CD4-positive, alpha-beta T cell treated with Interferon gamma for 1 hour (primary cell): ENCODE measurements around the gene NTNG1.

Source experiments
- DNase-seq: peaks from one replicate; pipeline ENCODE4 v3.0.0-alpha.2; 2020

Gene NTNG1

GRCh38 chr1:107267489-107267888 is 126.7 kb downstream of the NTNG1 start:
- no peak for DNase-seq

GRCh38 chr1:107272321-107272720 is 131.5 kb downstream of the NTNG1 start:
- no peak for DNase-seq

- DNase-seq: no peak
Measured at GRCh38 chr1:107273515-107273914, 132.7 kb downstream of the NTNG1 start.

- no peak for DNase-seq
Measured at GRCh38 chr1:107274227-107274626, 133.4 kb downstream of the NTNG1 start.

- DNase-seq: no peak
Measured at GRCh38 chr1:107276247-107276646, 135.4 kb downstream of the NTNG1 start.

- DNase-seq: no peak
Measured at GRCh38 chr1:107277022-107277421, 136.2 kb downstream of the NTNG1 start.

GRCh38 chr1:107286125-107286524 is 145.3 kb downstream of the NTNG1 start:
- no peak for DNase-seq

- no peak for DNase-seq
Measured at GRCh38 chr1:107291987-107292386, 151.1 kb downstream of the NTNG1 start.

- DNase-seq: no peak
Measured at GRCh38 chr1:107293901-107294613, 153.2 kb downstream of the NTNG1 start.

- no peak for DNase-seq
Measured at GRCh38 chr1:107294686-107295085, 153.8 kb downstream of the NTNG1 start.

GRCh38 chr1:107297681-107298080 is 156.8 kb downstream of the NTNG1 start:
- DNase-seq: no peak

GRCh38 chr1:107298526-107298925 is 157.7 kb downstream of the NTNG1 start:
- no peak for DNase-seq

- no peak for DNase-seq
Measured at GRCh38 chr1:107299521-107299920, 158.7 kb downstream of the NTNG1 start.

- no peak for DNase-seq
Measured at GRCh38 chr1:107309962-107310361, 169.1 kb downstream of the NTNG1 start.

GRCh38 chr1:107315652-107316051 is 174.8 kb downstream of the NTNG1 start:
- DNase-seq: no peak

- DNase-seq: no peak
Measured at GRCh38 chr1:107318932-107319331, 178.1 kb downstream of the NTNG1 start.

- no peak for DNase-seq
Measured at GRCh38 chr1:107323784-107324183, 182.9 kb downstream of the NTNG1 start.

- DNase-seq: no peak
Measured at GRCh38 chr1:107326824-107327445, 186.1 kb downstream of the NTNG1 start.

- DNase-seq: no peak
Measured at GRCh38 chr1:107327446-107327845, 186.6 kb downstream of the NTNG1 start.

- no peak for DNase-seq
Measured at GRCh38 chr1:107328087-107328486, 187.2 kb downstream of the NTNG1 start.

GRCh38 chr1:107339775-107340174 is 198.9 kb downstream of the NTNG1 start:
- DNase-seq: no peak

GRCh38 chr1:107342316-107342715 is 201.5 kb downstream of the NTNG1 start:
- DNase-seq: no peak

- DNase-seq: no peak
Measured at GRCh38 chr1:107342768-107343167, 201.9 kb downstream of the NTNG1 start.

GRCh38 chr1:107343601-107344000 is 202.8 kb downstream of the NTNG1 start:
- no peak for DNase-seq

GRCh38 chr1:107344268-107344760 is 203.5 kb downstream of the NTNG1 start:
- DNase-seq: no peak
